Endodermal cell (in vitro differentiated cells): ENCODE results near the gene SMARCA4. TPM values are rescaled to one million over a fixed set of nuclear protein-coding genes. Genes with fewer than 3 reads are reported as not detected.

Experiments
- DNase-seq: peaks from one replicate; pipeline ENCODE4 v3.0.0-alpha.2; 2017
- H3K27ac ChIP-seq: 2 replicates; pipeline ENCODE4 v1.5.1; 2013; ENCODE audit warnings: mild to moderate bottlenecking, low read depth, low read length, moderate library complexity
- H3K27me3 ChIP-seq: 2 replicates; pipeline ENCODE4 v1.6.1; 2013; ENCODE audit warnings: mild to moderate bottlenecking, low read length, moderate library complexity; ENCODE audit not compliant: insufficient read depth, control insufficient read depth, poor library complexity, severe bottlenecking
- H3K36me3 ChIP-seq: 2 replicates; pipeline ENCODE4 v1.7.0; 2013; ENCODE audit warnings: mild to moderate bottlenecking, low read length, moderate library complexity; ENCODE audit not compliant: control insufficient read depth, insufficient read depth
- H3K4me1 ChIP-seq: one replicate; pipeline ENCODE4 v1.7.0; 2013; ENCODE audit warnings: low read length; ENCODE audit not compliant: control insufficient read depth, insufficient read depth
- H3K4me3 ChIP-seq: 2 replicates; pipeline ENCODE4 v1.5.1; 2013; ENCODE audit warnings: mild to moderate bottlenecking, low read length, moderate library complexity
- H3K9ac ChIP-seq: 2 replicates; pipeline ENCODE4 v1.6.1; 2013; ENCODE audit warnings: mild to moderate bottlenecking, low read length, moderate library complexity; ENCODE audit not compliant: poor library complexity, severe bottlenecking; ENCODE audit errors: extremely low read depth
- H3K9me3 ChIP-seq: 2 replicates; pipeline ENCODE4 v1.6.1; 2013; ENCODE audit warnings: mild to moderate bottlenecking, low read length, moderate library complexity; ENCODE audit not compliant: control insufficient read depth
- H3K27ac Mint-ChIP-seq: 2 replicates; pipeline ENCODE4 v1.8.0; 2020; ENCODE audit warnings: mixed read lengths
- H3K27me3 Mint-ChIP-seq: 2 replicates; pipeline ENCODE4 v1.8.0; 2021; ENCODE audit warnings: mild to moderate bottlenecking, mixed read lengths; ENCODE audit not compliant: insufficient read depth
- H3K36me3 Mint-ChIP-seq: 2 replicates; pipeline ENCODE4 v1.8.0; 2020; ENCODE audit warnings: low read depth, mixed read lengths
- H3K4me1 Mint-ChIP-seq: 2 replicates; pipeline ENCODE4 v1.8.0; 2020; ENCODE audit warnings: mixed read lengths
- H3K4me3 Mint-ChIP-seq: 2 replicates; pipeline ENCODE4 v1.8.0; 2020; ENCODE audit warnings: mild to moderate bottlenecking, moderate library complexity, mixed read lengths
- H3K9me3 Mint-ChIP-seq: 2 replicates; pipeline ENCODE4 v1.8.0; 2020; ENCODE audit warnings: mild to moderate bottlenecking, mixed read lengths
- CTCF ChIP-seq: fragments of 200-600 bp; sonication (generic); conservative IDR thresholded peaks from 2 replicates; pipeline ENCODE4 v1.5.0; 2021; ENCODE audit warnings: antibody characterized with exemption, mild to moderate bottlenecking
- WGBS, 2 experiments: methylation state at CpG; one replicate each; pipeline versions ENCODE4 v1.1.5 to v1.1.7; 2013; ENCODE audit warnings: missing lambda C conversion rate in 2 of 2, mixed read lengths in 1 of 2; ENCODE audit not compliant: insufficient coverage in 1 of 2, insufficient read length in 1 of 2; 5-methylcytosine and 5-hydroxymethylcytosine counted together
- total RNA-seq, 2 donors: library from RNA; stranded (reverse); fragmentation: NEBNext Ultra II Directional in 1 of 2; extraction: Animal tissue kit (Norgen Biotek cat#: 25700) in 1 of 2; gene quantifications; 2 replicates in 1 of 2; 3 replicates in 1 of 2; pipeline ENCODE4 v1.2.1, GENCODE V29; 2021

SMARCA4 gene
- total RNA-seq, 2 donors from 2014 or later = 290 to 292 TPM

GRCh38 chr19:10985502-10985901 is 24.7 kb downstream of the SMARCA4 start:
- H3K4me1 Mint-ChIP-seq = peaks cover 8% of the 10 kb centered on the region
- TF ChIP-seq CTCF = no peak
- no peaks in the 10 kb centered on the region for H3K9me3 Mint-ChIP-seq
- 96 to 100% methylated on average over 6 to 10 of the region's 10 CpGs for WGBS, 2 experiments
- Histone ChIP-seq H3K9ac (no peak overlapping the region), H3K4me1 (no peaks in the 10 kb centered on the region), H3K4me3 (no peak overlapping the region), H3K27ac (no peak overlapping the region), H3K27me3 (no peaks in the 10 kb centered on the region), H3K9me3 (no peaks in the 10 kb centered on the region), H3K36me3 (peaks cover 78% of the 10 kb centered on the region)
- no peak overlapping the region for H3K4me3 Mint-ChIP-seq
- DNase-seq = no peak
- H3K36me3 Mint-ChIP-seq = peaks cover 54% of the 10 kb centered on the region
- no peaks in the 10 kb centered on the region for H3K27me3 Mint-ChIP-seq
- H3K27ac Mint-ChIP-seq = no peak overlapping the region

- Histone ChIP-seq H3K27me3 (no peaks in the 10 kb centered on the region), H3K4me1 (no peaks in the 10 kb centered on the region), H3K9me3 (no peaks in the 10 kb centered on the region), H3K36me3 (peaks cover 79% of the 10 kb centered on the region), H3K4me3 (no peak overlapping the region), H3K27ac (no peak overlapping the region), H3K9ac (no peak overlapping the region)
- H3K27ac Mint-ChIP-seq = no peak overlapping the region
- WGBS, 2 experiments = 94 to 99% methylated on average over 24 to 32 of the region's 32 CpGs
- H3K27me3 Mint-ChIP-seq = no peaks in the 10 kb centered on the region
- H3K9me3 Mint-ChIP-seq = no peaks in the 10 kb centered on the region
- no peak overlapping the region for H3K4me3 Mint-ChIP-seq
- H3K4me1 Mint-ChIP-seq = peaks cover under 1% of the 10 kb centered on the region
- no peak for DNase-seq
- H3K36me3 Mint-ChIP-seq = peaks cover 51% of the 10 kb centered on the region
- no peak for TF ChIP-seq CTCF
Observed at GRCh38 chr19:10986301-10987127, 25.7 kb downstream of the SMARCA4 start.

GRCh38 chr19:10987571-10988297 is 26.9 kb downstream of the SMARCA4 start:
- no peak for DNase-seq
- no peaks in the 10 kb centered on the region for H3K27me3 Mint-ChIP-seq
- H3K4me3 ChIP-seq = no peak overlapping the region
- peaks cover 80% of the 10 kb centered on the region for H3K36me3 ChIP-seq
- H3K4me3 Mint-ChIP-seq = no peak overlapping the region
- no peaks in the 10 kb centered on the region for H3K9me3 Mint-ChIP-seq
- 91 to 96% methylated on average over 6 to 32 of the region's 32 CpGs for WGBS, 2 experiments
- H3K27ac ChIP-seq = no peak overlapping the region
- H3K27ac Mint-ChIP-seq = no peak overlapping the region
- peaks cover 48% of the 10 kb centered on the region for H3K36me3 Mint-ChIP-seq
- TF ChIP-seq CTCF = no peak
- H3K27me3 ChIP-seq = no peaks in the 10 kb centered on the region
- H3K9me3 ChIP-seq = no peaks in the 10 kb centered on the region
- no peaks in the 10 kb centered on the region for H3K4me1 ChIP-seq
- H3K9ac ChIP-seq = no peak overlapping the region
- H3K4me1 Mint-ChIP-seq = no peaks in the 10 kb centered on the region
